ENCODE measurements around the gene ERCC4.
"Not testable (repeated sequence)": the region's sequence is repeated elsewhere in the genome, so short reads cannot be mapped to it uniquely, and the experiment has no call there.

The ERCC4 gene

DNA sequence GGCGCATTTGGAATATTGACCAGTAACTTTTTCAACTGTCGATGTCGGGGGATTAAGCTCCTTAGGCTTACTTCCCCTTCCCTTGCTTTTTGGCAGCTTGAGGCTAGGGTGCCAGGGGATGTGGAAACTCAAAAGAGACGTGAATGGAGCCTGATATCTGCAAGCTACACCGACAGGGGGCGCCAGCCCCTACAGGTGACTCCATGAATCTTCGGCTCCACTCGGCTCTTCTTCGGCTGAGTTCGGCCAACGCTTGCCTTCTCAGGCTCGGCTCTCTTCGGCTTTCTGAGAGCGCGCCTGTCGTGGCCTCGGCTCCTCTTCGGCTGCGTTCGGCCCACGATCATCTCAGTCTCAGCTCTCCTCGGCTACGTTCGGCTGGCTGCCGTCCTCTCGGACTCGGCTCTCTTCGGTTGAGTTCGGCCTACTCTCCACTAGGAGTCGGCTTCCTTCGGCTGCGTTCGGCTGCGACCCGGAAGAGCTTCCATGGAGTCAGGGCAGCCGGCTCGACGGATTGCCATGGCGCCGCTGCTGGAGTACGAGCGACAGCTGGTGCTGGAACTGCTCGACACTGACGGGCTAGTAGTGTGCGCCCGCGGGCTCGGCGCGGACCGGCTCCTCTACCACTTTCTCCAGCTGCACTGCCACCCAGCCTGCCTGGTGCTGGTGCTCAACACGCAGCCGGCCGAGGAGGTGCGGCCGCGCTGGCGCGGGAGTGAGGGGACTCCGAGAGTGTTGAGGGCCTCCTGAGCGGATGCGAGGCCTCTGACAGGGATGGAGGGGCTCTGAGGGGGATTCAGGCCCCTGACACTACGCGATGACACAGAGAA is at the start of gene ERCC4:
ERCC4 (plus strand) TSS at position 472 of the 827 bp plus-strand sequence; CDS start at position 484, 12 bp downstream.
- DNase-seq, result peak; percentile 98
- peak; percentile 99 for ATAC-seq

DNA sequence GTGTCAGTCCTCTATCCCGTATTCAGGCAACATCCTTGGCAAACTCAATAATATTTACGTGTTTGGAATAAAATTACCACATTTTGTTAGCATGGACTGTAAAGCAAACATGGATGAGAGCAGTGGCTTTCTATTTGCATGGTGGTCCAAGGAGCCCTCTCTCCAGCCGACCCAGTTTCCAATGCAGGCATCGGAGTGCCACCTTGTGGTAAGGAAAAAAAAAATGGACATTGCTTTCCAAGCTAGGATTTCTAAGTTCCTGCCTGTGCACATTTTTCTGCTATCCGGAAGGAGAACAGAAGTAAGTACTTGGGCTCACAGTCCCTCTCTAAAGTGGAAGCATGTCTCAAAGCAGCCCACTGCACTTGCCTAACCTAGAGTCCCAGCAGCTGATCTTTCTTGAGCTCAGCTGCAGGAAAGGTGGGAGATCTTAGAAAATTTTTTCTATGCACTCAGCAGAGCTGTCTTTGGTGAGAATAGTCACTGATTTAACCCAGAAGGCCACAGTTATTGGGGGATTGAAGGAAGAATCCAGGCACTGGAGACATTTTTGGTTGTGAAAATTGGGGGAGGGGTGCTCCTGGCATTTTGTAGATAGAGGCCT is 46.0 kb upstream of the ERCC4 start:
- DNase-seq, result no peak

DNA sequence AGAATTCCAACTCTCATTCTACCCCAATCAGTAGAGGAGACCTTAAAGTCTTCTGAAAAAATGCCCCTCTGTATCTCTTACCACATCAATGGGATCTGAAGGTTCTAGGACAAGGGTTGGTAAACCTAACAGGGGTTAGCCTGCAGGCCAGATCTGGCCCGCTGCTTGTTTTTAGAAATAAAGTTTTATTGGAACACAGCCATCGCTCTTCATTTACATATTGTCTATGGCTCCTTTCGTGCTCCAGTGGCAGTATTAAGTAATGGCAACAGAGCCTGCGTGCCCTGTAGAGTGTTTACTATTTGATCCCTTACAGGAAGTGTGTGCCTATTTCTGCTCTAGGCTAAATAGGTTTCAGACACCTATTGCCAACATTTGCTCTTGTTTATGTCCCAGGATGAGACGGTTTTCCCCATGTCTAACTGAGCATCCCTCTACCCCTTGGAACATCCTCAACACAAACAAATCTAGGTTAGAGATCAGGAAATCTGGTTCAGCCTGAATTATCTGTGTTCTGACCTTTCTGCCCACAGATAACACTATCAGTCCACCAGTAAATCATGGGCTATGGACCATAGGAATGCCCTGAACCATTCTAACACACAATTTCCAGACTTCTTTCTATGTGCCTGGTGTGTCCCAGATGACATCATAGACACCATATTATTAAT is 44.2 kb upstream of the ERCC4 start:
- ATAC-seq (no peak), DNase-seq (no peak)

More for the DNA sequence above, 46.0 kb upstream of the ERCC4 start:
- ATAC-seq, result no peak

DNA sequence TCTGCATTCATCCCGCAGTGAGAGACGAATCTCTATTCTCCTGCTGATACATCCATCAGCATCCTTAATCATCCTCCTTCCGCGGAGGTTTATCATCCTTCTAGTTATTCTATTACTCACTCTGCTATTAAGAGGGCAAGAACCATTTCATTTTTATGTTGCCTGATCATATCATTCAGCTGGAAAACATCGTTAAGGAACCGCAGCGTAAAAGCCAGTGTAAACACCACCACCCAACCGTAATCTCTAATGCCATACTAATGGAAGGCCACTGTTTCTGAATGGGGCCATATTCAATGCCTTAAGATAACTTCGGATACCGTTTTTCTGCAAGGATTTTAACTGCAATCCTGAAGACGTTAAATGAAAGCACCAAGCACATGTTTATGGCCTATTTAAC is 36.7 kb upstream of the ERCC4 start:
- DNase-seq, result no peak
- no peak for ATAC-seq

DNA sequence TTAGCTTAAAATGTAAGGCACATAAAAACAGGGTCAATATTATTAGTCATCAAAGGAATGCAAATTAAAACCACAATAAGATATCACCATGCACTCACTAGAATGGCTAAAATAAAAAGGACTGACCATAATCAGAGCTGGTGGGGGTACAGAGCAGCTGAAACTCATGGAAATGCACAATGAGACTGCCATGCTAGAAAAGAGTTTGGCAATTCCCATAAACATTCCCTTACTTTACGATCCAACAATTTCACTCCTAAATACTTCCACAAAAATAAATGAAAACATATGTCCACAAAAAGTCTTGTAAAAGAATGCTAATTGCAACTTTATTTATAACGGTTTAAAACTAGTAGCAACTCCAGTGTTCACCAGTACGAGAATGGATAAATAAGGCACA is 36.1 kb upstream of the ERCC4 start:
- ATAC-seq (no peak), DNase-seq (no peak)

DNA sequence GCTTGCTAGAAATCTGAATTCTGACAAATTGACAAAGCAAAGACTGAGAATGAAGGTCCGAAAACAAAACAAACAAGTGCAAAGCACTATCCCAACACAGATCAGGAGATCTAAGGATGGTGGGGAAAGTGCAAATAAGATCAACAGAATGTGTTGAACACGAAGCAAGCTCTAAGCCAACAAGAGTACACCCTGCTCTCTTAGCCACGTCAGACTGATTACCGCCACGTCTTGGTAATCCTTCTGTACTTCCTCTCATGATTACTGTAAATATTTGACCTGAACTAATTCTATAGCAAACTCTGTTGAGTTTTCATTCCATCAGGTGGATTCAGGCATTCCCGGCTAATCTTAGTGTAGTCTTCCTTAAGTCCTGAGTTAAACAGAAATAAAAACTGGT is 34.3 kb upstream of the ERCC4 start:
- DNase-seq (no peak), ATAC-seq (no peak)

DNA sequence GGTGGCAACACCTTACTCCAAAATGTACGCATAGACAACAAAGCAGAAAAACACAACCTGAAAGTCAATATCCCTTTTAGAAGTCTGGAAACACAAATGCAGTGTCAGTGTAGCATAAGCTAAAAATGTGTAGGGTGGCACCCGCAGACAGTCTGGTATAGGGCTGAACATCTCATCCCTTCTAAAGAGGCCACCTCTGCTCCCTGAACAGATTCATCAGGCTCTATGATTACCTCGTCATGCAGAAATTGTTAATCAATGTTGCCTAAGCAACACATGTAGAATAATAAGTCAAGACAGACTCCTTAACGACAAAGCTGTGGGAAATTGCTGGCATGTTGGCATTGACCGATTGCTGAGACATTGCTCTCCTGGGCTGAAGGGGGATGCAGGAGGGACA is 33.3 kb upstream of the ERCC4 start:
- ATAC-seq, result no peak

DNA sequence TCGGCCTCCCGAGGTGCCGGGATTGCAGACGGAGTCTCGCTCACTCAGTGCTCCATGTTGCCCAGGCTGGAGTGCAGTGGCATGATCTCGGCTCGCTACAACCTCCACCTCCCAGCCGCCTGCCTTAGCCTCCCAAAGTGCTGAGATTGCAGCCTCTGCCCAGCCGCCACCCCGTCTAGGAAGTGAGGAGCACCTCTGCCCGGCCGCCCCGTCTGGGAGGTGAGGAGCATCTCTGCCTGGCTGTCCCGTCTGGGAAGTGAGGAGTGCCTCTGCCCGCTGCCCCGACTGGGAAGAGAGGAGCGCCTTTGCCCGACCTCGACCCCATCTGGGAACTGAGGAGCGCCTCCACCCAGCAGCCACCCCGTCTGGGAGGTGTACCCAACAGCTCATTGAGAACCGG is 30.6 kb upstream of the ERCC4 start:
- not testable (repeated sequence) for ATAC-seq, DNase-seq

More for the DNA sequence above, 33.3 kb upstream of the ERCC4 start:
- DNase-seq, result no peak

DNA sequence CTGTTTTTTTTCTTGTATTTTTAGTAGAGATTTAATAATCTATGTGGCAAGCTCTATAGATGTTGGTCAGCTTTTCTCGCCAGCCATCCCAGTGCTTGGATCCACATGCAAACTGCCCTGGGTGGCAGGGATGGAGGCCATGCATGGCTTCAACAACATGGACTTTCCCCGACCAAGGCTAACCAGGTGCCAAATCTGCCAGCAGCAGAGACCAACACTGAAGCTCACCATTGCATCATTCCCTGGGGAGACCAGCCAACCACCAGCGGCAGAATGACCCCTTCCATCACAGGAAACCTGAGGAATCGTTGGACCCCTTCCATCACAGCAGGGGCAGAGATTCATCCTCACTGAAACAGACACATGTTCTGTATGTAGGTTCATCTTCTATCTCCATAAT is 27.7 kb upstream of the ERCC4 start:
- DNase-seq (no peak), ATAC-seq (no peak)

DNA sequence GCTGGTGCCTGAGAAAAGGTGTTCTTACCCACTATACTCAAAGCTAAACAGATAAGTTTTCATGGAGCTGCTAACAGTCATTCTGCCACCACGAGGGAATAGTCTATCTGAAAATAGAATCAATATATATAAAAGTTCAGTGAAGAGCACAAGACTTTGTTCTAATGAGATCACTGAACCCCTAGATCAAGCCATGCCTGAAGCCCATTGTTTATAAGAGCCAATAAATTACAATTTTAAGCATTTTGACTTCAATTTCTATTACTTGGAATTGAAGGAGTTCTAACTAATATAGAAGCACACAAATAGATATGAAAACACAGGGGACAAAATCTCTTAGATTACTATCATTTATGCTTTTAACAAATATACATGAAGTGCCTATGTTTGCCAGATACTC is 24.4 kb upstream of the ERCC4 start:
- DNase-seq (no peak), ATAC-seq (no peak)

DNA sequence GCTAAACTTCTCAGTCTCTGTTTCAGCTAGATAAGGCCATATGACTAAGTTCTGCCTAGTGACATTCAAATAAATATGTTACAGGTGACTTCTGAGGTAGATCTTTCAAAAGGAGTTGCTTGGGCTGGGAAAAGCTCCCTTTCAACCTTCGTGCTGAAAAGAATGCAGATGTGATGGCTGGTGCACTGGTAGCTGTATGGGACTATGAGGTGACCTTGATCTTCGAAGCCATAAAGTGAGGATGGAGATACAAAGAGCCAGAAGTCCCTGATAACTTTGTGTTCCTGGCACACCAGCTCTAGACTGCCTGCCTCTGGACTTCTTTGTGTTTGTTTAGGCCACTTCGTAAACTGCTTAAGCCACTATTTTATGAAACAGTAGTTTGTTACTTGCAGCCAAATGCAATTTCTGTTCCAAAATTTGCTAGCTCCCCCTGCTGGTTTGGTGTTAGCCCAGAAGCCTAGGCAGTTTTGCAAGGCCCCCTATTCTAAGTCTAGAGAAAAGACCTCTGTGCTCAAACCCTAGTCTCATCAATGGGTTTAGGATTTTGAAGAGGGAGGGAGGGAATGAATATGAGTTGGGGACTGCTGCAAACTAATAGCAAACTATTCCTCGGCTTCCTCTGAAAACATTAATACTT is 23.3 kb upstream of the ERCC4 start:
- ATAC-seq, result no peak
- no peak for DNase-seq

DNA sequence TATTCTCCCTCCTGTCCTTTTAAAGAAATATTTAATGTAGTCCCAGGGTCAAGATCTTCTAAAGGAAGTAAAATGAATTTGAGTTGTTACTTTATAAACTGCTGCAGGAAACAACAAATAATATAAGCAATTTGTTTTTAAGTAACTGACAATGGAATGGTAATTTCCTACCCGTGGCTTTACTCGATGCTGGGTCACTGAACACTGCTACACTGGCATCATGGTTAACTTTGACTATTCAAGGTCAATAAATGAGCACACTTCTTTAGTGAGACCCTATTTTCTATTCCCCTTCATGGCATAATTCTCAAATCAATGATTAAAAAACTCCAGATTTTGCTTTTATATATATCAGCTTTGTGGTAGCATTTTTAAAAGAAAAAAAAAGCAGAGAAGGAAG is 22.1 kb upstream of the ERCC4 start:
- ATAC-seq (no peak), DNase-seq (no peak)

DNA sequence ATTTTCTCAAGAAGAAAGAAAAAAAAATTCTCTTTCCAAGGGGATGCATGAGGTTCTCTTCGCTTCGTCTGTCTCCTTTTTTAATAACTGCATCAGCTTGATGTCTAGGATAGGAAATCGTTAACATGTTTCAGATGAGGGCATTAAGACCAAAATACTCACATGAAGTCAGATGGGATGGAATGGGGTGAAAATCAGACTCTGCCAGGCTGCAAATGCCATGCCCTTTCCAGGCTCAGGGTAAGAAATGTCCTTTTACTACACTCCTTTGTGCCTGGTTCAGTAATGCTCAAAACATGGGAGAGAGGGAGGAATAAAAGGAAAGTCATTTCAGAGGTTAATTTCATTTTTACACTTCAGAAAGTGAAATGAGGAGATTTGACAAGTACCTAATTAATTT is 21.7 kb upstream of the ERCC4 start:
- ATAC-seq, result no peak

DNA sequence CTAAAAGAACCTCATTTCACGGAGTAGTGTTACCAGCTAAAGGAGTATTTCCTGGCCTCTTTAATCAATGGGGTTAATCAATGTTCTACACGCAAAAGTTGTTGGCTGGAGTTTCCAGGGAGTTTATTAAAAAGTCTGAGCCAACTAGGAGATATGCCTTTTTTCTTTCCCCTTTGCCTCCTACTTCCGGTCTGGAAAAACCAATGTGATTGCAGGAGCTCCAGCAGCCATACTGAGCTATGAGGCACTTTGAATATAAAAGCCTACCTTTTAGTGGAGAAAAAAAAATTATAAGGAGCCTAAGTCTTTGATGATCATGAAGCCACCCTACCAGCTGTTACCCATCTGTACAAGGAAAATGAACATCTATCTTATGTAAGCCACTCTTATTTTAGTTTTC is 17.9 kb upstream of the ERCC4 start:
- ATAC-seq (no peak), DNase-seq (no peak)

More for the DNA sequence above, 21.7 kb upstream of the ERCC4 start:
- DNase-seq, result no peak

DNA sequence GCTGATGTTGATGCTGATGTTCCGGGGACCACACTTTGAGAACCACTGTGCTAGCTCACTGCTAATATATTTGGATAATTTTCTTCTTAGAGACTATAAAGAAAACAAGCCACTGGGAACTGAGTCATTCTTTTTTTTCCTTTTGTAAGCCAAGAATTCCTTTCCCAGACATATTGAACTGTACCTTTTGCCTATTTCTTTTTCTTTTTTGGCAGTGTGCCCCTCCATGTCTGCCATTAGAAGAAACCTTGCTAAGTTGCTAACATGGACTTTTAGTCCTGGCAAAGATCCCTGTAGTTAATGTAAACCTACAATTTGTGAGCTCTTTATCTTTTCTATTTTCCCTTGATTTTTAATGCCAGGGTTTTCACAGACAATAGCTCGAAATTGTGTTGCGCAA is 17.3 kb upstream of the ERCC4 start:
- DNase-seq (no peak), ATAC-seq (no peak)

DNA sequence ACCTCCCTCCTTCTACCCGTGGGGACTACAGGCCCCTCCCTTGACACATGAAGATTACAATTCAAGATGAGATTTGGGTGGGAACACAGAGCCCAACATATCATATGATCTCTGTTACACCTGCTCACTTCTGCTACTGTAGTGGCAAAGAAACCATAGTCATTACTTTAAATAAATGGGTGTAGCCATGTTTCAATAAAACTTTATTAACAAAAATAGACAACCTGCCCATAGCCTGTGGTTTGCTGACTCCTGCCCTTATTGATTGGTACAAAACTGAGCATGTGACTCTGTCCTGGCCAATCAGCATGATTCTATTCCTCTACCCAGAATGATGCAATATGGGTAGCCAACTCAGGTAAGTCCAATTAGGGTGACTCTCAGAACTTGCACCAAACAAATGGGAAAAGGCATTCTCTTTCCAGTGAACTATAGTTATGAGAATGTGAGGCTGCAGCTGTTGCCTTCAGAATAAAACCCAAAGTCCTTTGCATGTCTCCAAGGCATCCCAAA is 15.7 kb upstream of the ERCC4 start:
- no peak for DNase-seq
- ATAC-seq, result no peak

DNA sequence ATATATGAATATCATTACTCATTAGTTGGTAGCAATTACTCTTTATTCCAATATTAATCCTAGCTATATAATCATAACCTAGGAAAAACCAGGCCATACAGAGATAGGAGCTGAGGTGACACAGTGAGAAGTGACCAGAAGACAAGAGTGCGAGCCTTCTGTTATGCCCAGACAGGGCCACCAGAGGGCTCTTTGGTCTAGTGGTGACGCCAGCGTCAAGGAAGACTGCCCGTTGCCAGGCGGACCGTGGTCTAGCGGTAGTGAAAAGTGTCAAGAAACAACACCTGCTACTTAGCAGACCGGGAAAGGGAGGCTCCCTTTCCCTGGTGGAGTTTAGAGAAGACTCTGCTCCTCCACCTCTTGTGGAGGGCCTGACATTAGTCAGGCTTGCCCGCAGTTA is 15.1 kb upstream of the ERCC4 start:
- peak; percentile 36 for DNase-seq
- ATAC-seq, result not testable (repeated sequence)

DNA sequence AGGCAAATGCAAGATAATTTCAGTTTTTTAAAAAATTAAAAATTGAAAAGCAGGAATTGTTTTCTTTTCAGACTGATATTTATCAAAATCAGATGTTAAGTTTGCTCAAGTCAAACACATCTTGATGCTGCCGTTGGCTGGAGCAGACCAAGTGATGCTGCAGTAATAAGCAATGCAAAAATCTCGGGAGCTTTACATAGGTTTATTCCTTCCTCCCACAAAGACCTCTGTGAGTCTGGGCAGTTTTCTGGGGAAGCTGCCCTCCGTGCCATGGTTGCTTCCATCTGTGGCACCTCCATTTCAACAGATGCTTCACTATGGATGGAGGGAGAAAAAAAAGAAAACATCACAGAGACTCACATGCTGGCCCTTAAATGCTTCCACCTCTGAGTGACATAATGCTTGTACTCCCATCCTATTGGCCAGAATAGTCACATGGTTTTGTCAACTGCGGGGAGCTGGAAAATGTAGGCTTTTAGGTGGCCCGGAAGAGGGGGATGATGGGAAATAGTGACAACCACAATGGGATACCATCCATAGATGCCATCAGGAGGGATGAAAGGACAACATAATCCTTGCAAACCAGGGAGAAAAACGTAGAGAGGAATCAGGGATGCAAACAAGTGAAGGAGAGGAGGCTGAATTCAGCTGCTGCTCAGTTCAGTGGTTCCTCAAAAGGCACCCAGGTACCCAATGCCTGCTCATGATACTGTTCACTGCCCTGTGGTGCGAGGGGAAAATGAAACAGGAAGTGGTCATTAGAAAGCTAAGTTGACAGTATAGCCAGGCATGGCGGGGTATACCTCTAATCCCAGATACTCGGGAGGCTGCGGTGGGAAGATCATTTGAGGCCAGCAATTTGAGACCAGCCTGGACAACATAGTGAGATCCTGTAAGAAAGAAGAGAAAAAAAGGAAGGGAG is 13.5 kb upstream of the ERCC4 start:
- ATAC-seq (no peak), DNase-seq (no peak)

DNA sequence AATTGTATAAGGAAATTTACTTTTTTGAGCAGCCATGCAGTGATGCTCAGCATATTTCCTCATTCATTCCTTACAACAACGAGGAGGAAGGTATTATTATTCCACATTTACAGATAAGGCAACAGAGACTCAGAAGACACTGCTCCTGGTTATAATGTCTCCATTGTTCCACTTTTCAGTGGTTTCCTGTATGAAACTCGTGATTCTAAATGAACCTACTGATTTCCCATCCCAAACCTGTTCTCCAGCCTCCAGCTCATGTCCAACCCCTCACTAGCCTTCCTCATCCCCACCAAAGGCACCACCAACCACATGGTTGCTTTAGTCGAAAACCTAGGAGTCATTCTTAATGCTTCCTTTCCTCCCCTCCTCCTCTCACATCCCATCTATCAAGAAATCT is 12.5 kb upstream of the ERCC4 start:
- DNase-seq (no peak), ATAC-seq (no peak)

DNA sequence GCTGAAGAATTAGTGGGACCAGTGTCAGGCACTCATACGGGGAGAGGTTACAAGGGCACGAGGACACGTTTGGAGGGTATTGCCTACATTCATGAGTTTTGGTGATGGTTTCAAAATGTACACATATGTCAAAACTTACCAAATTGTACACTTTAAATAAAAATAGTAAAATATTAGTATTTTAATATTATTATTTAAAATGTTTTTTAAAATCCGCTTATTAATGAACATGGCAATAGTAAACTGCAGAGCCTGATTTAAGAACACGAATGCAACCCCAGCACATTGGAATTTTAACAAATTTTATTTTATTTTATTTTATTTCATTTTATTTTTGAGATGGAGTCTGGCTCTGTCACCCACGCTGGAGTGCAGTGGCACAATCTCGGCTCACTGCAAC is 10.9 kb upstream of the ERCC4 start:
- ATAC-seq (no peak), DNase-seq (no peak)

DNA sequence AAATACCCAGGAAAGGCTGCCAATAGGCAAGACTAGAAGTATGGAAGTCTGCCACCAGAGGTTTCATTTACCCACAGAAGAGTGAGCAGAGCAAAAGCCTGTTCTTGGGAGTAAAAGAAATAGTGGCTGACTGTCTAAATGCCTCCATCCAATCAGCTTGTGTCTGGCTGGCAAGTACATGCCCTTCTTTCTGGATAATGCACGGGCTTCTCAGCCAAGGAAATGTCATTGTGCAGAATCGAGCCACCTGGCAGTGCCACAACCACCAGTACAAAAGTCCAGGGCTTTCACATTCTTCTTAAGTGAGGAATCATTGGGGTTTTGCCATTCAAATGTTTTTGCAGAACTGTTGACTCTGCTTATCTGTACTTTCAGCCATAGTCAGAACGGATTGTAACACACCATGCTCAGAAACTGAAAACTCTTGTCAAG is 10.1 kb upstream of the ERCC4 start:
- ATAC-seq (no peak), DNase-seq (no peak)
